Fibroblast of peridontal ligament (primary cell): ENCODE data around the gene FAM78B.

Experiments used
- DNase-seq: peaks from one replicate; pipeline ENCODE4 v3.0.0-alpha.2; 2010; ENCODE audit errors: extremely low read depth

Gene FAM78B

DNA sequence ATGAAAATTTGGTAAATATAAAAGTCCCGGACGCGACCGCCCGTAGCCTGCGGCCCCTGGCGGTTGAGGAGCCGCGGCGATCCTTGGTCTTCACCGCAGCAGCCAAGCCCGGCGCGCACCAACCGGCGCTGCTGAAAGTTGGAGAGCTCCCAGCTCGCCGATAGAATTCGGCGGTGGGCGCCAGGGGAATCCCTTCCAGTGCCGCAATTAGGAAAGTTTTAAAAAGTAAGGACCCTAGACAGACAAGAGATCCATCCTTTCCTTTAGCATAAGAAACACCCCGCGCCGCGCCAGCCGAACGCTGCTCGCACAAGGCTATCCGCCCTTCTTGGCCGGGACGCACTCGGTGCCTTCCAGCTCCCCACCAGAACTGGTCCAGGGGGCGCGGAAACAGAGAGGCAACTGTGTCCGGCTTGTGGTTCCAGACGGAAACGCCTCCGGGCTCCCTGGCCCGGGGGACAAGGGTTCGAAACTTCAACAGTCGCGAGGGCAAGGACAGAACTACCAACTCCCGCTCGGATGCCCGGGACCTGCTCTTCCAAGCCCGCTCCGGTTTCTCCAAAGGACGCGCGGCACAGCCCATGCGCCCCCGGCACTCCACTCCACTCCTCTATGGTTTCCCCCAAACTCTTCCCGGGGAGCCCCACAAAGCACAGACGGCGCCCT is 1.7 kb downstream of the FAM78B start:
- peak; percentile 17 for DNase-seq

DNA sequence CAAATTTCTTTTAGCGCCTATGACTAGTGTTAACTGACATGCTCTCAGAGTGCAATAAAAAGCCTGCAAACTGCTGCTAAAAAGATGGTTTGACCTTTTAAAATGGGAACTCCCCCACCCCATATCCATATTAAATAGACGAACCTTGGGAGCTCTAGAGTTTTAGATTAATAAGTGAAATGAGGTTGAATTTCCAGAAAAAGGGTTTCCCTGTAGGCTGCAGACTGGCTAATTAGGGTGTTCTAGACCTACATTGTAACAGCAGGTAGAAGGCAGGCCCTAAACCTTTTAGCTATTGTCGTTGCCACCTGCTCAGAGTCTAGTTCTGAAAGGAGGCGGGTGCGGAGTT is 2.2 kb downstream of the FAM78B start:
- DNase-seq = no peak

DNA sequence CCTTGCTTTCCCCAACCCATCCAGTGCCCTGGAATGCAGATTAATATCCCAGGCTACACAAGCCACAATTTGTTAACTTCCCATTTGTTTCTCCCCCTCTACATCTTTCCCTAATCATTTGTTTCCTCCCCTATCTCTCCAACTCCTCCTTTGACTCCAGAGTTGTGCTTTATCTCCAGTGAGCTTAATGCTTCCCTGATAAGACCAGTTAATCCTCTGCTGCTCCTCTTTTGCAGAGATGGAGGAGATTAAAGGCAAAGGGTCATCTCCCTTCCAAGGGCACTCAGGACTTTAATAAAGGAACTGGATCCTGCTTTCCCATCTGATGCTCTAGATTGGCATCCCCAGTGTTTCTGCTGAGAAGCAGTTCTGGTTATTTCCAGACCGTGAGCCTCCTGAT is 7.1 kb downstream of the FAM78B start:
- no peak for DNase-seq

DNA sequence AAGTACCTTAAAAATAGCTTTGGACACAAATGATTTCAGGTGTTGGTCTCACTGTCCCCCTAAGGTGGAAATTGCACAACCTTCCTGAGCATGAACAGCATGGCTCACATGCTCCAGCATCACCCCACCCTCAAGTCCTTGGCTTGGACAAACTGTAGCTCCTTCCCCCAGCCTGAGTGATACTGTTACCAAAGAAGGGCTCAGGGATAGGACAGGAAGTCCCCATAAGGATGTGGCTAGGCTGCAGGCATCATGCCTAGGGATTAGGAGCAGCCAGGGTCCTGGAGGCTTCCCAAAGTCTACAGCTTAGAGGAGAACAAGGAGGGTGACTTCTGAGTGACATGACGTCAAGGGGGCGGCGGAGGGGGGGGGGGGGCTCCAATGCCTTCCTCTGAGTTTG is 10.1 kb downstream of the FAM78B start:
- DNase-seq = no peak

DNA sequence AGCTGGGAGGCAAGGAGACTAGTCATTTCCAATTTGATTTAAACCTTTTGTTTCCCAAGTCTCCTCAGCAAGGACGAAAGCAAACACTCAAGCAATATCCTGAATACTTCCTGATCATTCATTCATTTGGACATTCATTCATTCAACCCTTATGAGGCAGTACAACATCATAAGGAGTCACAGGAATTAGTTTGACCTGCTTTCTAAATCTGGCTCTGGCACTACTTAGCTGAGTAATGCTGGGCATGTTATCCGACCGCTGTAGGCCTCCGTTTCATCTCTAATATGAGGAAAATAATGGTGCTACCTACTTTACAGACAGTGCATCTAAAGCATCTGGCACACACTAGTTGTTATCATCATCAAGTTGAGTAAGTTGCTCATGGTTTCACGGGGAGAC is 11.7 kb downstream of the FAM78B start:
- no peak for DNase-seq

DNA sequence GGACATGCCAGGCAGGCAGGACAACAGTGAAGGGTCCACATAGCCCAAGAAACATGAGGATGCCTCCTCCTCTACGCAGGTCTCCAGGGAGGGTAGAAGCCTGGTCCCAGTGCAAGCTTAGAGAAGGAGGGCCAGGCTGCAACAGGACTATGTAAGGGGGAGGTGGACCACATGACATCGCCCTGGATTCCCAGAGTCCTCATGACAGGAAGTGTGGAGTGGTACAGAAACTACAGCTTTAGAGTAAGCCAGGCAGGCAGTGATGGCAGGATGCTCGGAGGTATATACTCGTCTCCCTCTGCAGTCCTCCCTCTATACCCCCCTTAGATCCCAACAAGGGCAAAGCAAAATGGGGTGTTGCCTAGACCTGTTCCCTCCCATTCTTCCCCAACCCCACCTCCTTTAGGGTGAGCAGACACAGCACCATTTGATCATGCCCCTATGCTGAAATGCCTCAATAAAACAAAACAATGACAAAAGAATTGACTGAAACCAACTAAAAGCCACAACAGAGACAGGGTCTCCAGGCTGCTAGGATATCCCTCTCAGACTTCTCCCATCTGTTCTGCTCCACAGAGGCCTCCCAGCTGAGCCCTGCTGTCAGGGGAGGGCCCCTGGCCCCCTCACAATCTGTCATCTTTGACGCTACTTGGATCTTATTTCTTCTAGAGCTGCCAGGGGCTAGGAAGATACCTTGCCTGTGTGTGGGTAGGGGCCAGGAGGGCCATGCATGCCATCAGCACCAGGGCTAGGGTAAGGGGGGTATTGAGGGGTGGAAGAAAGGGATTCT is 13.1 kb downstream of the FAM78B start:
- DNase-seq = no peak

DNA sequence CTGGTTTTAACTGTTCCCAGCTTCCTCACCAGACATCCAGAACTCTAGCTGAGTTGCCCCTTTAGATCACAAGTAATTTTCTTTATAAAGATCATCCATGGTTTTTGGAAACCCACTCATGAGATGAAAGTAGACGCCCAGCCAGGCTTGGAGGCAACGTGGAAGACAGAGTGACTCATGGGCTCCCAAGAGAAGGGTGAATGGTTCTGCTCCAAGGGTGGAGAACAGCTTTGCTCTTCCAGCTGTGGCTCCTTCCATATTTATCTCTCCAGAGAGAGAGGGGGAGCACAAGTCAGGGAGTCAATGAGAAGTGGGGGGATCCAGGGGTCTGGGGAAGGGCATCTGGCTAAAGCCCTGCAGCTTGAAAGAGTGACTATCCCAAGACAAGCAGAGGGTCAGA is 13.8 kb downstream of the FAM78B start:
- no peak for DNase-seq

DNA sequence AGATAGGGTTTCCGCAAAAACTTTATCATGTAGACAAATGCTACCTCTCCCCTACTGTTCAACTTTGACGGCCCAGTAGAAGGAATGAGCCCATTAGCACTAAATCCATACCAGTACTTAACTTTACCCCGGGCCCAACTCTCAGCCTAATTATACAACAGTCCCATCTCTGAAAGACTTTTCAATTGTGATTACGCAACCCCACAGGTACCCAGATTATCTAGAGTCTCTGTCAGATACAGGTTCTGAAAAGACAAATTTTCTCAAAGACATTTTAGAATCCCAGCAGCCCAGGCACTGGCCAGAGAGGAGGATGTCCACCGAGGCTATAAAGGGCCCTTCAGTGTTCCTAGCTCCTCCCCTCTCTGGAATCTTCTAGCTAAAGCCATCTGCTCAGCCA is 15.0 kb downstream of the FAM78B start:
- DNase-seq = no peak

DNA sequence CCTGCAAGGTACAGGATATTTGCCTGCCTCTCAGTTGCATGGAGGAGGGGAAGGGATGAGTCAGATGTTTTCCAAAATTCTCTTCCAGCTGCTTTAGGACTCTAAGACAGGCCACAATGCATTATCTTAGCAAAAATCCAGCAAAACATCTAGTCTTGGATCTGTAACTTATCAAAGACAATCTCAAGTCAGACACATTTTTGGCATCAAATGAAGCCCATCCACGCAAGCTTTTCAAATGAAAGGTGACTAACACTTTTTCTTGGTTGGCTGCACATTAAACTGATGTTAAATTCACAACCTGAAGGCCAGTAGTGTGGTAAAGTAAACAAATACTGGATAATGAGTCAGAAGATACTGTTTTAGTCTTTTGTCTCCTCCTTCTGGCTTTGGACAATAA is 21.3 kb downstream of the FAM78B start:
- DNase-seq = no peak

DNA sequence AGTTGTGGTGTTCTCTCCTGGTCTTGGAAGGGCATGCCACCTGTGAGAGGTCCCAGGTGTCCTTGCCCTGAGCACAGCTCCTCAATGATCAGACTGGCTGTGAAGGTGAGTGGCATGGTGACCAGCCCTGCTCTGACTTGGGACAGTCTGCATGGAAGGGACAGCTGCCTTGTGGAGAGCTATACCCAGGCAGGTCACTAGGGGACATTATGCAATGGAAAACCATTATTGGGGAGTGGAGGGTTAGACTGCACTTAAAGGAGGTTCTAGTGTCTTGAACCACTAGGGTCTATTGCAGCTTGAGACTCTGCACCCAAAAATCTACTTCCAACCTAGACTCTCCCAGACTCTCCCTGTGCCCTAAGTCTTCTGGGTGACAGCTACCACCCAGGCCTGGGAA is 24.8 kb downstream of the FAM78B start:
- DNase-seq = no peak

DNA sequence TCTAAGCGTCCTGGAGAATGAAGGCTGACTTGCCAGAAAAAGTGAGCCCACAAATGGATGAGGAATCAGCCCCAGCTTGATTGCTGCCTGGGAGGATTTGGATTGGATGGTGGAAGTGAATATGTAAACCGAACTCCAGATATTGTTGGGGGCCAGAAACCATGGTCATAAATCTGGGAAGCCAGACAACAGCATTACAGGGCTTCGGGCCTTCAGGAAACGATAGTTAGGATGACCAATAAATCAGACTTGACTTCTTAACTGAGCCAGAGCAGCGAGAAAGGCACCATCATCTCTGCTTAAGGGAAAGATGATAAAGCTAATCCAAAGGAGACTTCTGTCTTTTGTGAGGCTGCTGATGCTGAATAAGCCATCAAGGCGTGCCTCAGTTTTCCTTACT is 26.6 kb downstream of the FAM78B start:
- DNase-seq = no peak

DNA sequence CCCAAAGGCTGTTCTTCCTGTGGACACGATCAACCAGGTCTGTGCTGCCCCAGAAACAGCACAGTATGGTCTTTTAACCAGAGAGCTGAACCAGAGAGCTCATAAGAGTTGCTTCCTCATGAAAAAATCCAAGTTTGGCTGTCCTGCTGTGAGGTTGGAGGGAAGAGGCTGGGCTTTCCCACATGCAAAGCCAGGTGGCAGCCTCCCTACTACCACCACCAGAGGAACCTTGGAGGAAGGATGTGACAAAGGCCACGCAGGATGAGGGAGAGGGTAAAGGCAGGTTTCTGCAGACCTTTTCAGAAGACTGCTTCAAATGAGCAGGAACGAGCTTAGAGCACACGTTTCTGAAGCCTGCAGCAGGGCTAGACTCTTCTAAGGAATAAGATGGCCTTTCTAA is 27.1 kb downstream of the FAM78B start:
- no peak for DNase-seq

DNA sequence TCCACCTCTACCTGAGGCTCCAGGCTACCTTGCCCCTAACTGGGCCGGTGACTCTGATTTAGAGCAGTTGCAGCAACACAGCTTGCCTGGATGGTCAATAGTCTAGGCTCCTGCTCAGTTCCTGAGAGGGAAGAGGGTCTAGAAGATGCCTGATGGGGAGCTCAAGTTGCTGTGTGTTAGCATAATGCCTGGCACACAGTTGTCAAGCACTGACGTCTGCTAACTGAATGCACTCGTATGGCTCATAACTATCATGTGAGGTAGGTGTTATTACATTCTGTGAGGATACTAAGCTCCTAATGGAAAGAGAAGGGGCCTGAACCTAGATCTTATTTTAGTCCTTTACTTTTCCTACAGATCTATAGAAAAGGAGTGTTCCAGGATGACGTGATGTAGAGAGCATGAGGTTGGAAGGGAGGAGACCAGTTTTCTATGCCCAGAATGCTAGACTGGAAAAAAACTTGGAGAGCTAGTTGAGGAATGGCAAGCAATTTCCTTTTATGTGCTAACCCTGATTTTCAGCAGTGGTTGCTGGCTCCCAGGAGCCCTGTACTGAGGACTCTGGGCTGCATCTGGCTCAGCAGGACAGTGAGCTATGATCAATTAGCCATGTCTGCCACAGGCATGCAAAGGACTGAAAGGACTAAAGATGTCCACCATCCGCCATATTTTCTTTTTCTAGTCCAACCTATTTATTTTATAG is 30.0 kb downstream of the FAM78B start:
- DNase-seq = no peak

DNA sequence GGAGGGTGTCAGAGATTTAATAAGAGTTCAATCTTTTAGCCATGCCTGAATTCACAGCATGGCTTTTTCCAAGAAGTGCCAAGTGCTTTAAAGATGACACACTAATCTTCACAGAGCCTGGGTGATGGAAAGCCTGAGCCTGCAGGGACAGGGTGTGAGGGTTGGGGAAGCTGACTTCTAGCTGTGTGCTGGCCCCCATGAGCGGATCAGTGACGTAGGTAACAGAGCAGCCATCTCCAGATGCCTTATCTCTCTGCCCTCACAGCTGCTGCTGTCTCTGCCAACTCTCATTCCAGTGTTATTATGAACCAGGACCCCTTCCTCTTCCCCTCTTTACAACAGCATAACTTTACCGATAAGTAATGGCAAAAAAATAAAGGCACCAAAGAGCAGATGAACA is 30.6 kb downstream of the FAM78B start:
- DNase-seq = no peak

DNA sequence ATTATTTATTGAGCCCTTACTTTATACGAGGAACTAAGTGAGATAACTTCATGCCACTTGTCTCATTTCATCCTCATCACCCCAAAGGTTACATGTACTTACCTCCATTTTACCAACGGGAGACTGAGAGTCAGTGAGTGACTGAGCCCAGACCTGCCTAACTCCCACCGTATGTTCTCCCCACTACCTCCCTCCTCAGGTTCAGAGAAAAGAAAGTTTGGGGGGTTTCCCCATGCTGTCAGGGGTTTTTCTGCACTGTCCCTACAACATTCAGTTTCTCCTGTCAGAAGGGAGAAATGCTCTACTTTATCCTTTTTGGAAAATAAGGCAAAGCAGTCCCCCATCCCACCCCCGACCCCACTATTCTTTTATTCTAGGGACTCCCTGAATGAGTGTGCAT is 32.9 kb downstream of the FAM78B start:
- DNase-seq = no peak

DNA sequence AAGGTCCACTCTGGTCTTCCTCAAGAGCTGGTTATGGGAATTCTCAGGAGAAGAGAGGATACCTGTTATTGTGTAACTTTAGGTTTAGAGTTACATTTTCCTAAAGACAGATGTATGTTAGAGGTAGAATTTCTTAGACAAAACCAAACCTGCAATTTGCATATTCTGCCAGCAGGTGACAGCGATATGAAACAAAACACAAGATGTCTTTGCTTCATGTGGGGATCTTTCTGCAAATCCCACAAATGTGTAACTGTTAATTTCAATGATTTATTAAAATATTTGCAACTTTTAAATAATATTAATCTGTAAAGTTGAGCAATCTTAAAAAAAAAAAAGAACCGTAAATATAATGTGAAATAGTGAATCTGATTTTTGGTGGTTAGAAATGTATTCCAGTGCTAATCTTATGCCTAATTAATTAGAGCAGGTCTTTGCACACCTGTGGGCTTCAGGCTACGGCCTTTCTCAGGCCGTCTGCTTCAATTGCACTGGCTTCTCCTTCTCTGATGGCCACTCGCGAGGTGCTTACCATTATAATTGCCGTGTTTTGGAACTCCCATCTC is 33.4 kb downstream of the FAM78B start:
- DNase-seq = no peak

DNA sequence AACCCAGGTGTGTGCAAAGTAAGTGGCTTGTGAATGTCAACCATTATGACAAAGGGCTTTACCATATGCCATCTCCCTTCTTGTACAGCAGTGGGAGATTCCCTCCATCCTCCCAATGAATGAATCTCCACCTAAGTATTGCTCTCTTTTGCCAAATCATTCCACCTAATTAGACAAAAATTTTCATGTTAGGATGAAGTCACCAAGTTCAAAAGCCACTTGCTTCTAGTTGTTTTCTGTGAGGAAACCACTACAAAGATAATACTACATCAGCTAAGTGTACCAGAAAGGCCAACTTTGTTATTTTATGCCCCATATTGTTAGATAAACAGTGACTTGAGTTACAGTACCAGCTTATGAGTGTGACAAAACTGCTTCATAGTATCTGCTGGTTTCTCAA is 34.3 kb downstream of the FAM78B start:
- no peak for DNase-seq

DNA sequence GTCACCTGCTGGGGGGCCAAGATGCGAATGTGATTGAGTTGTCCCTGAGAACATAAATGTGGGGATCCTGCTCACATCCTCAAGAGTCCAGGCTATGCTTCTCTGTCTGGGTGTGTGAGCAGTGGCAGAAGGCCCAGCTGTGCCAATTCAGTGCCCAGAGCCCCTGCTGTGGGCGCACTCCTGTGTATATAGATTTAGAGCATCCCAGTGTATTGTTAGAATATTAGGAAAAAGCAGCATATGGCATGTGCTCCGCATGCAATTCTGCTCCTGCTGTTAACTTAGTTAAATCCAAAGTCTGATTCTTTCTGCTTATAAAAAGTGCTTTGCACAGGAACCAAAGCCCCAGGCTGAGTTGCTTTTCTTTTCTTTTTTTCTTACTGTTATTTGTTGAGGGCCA is 37.8 kb downstream of the FAM78B start:
- no peak for DNase-seq

DNA sequence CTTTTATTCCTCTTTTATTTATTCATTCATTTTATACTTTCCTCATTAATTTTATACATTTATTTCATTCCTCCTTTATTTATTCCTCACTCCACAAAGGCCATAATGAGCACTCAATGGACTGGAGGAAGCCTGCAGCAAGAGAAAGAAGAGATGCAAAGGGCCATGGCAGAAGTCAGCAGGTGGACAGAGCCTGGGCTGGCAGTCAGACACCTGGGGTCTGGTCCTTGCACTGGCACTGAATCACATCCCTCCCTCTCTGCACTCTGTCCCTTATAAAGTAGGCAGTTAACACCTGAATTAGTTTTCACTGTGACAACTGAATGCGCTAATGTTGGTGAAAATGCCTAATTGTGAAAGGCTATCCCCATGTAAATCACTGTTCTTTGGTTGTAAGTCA is 38.6 kb downstream of the FAM78B start:
- no peak for DNase-seq

DNA sequence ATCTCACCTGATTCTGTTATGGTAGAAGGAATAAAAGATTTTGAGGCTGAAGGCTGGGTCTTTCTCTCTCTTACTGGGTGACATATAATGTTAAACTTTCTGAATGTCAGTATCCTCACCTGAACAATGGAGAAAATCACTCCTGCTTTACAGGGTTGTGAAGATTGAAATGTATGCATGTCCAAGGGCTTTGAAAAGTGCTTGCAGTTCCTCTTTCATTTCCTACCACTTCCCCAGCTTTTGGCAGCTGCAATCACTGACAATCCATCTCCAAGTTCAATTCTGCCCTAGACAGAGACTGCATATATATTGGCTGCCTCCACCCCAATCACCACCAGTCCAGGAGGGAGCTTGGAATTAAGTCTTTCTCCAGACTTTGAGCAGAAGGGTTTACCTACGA is 39.8 kb downstream of the FAM78B start:
- DNase-seq = no peak

DNA sequence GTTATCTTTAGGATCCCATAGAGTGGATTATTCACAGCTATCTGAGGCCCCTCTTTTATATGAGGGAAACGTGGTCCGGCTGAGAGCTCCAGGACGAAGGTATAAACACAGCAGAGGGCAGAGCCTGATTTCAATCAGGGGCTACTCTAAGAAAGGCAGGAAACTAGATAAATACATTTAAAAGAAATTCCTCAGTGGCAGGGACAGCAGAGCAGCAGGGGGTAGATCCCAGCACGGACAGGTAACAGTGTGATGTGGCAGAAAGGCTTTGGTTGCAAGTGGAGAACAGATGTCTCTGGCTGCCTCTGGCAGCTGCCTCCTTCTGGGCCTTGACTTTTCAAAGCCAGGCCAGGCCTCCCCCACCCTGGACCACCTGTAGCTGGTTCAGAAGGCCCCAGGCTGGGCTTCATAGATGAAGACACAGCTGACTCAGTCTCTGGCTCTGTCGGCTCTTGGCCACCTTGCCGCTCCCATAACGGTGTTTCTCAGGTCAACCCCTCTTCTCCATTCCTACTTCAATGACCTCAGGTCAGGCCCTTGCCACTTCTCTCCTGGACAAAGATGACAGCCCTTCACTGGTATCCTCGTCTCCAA is 43.8 kb downstream of the FAM78B start:
- no peak for DNase-seq

DNA sequence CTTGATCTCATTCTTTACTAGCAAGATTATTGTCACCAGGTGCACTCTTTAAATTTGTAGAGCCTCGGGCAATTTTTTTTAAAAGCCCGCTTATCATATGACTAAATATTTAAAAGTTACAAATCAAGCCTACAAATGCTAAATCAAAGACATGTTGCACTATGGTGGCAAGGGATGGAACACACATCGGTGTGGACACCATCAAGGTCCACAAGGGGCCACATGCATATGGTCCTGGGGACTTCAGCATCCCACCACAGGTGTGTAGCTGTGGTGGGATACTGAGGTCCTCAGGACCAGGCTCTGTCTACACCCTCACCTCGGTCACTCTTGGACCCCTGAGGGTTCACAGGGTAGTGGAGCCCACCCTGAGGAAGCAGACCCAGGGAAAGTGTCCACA is 45.8 kb downstream of the FAM78B start:
- DNase-seq = no peak

DNA sequence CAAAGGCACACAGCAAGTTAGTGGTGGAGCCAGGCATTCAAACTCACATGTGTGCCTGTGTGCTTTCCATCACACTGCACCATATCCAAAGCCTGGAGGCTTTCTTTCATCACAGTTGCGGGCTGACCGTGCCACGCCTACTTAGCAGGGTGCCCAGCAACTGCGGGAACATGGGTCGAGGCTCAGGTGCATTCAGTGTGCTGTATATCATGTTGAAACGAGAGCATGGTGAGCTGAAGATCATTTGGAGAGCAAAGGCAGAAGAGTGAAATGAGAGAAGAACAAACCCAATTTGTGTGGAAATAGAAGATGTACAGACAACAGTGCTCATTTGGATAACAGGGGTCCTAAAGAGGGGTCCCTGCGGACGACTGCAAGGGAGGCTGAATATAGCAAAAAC is 46.5 kb downstream of the FAM78B start:
- no peak for DNase-seq
